Loucy (cell line): ENCODE measurements around the gene JPT2.
A peak's percentile ranks its signal among the peaks of the same experiment; 100 is the strongest.

Source experiments
- H2AFZ ChIP-seq: fragments of 200-600 bp; sonication (generic); 2 replicates; pipeline ENCODE4 v1.6.0; 2016; ENCODE audit warnings: antibody characterized with exemption, mild to moderate bottlenecking, low read length, moderate library complexity
- H3F3A ChIP-seq: fragments of 200-600 bp; 2 replicates; pipeline ENCODE4 v1.6.0; 2016; ENCODE audit warnings: antibody characterized with exemption, low read depth, mild to moderate bottlenecking
- H3K27me3 ChIP-seq: fragments of 200-600 bp; sonication (generic); 2 replicates; pipeline ENCODE4 v1.6.1; 2014; ENCODE audit warnings: low read length, mild to moderate bottlenecking; ENCODE audit not compliant: insufficient read depth, poor library complexity, severe bottlenecking
- H3K36me3 ChIP-seq: fragments of 200-600 bp; sonication (generic); 2 replicates; pipeline ENCODE4 v1.6.1; 2016; ENCODE audit warnings: low read length; ENCODE audit not compliant: insufficient read depth
- H3K4me1 ChIP-seq: fragments of 200-600 bp; sonication (generic); 2 replicates; pipeline ENCODE4 v1.5.1; 2014; ENCODE audit warnings: low read length, mild to moderate bottlenecking; ENCODE audit not compliant: insufficient read depth, poor library complexity, severe bottlenecking
- H3K4me2 ChIP-seq: fragments of 200-600 bp; sonication (generic); 2 replicates; pipeline ENCODE4 v1.6.0; 2014; ENCODE audit warnings: antibody characterized with exemption, low read length, low read depth, mild to moderate bottlenecking; ENCODE audit not compliant: poor library complexity, severe bottlenecking
- H3K4me3 ChIP-seq: fragments of 200-600 bp; sonication (generic); 2 replicates; pipeline ENCODE4 v1.5.1; 2014; ENCODE audit warnings: low read length, mild to moderate bottlenecking, mixed read lengths; ENCODE audit not compliant: poor library complexity, severe bottlenecking
- H3K79me2 ChIP-seq: fragments of 200-600 bp; sonication (generic); 2 replicates; pipeline ENCODE4 v1.6.1; 2014; ENCODE audit warnings: low read length; ENCODE audit not compliant: insufficient read depth
- H3K9ac ChIP-seq: fragments of 200-600 bp; sonication (generic); 2 replicates; pipeline ENCODE4 v1.6.0; 2014; ENCODE audit warnings: mild to moderate bottlenecking, low read depth, low read length, moderate library complexity; ENCODE audit not compliant: poor library complexity, severe bottlenecking
- H3K9me2 ChIP-seq: fragments of 200-600 bp; sonication (generic); replicated peaks from 2 replicates; pipeline ENCODE4 v1.6.1; 2016; ENCODE audit warnings: low read depth, low read length, mixed read lengths
- H3K9me3 ChIP-seq: fragments of 200-600 bp; sonication (generic); 2 replicates; pipeline ENCODE4 v1.6.1; 2014; ENCODE audit warnings: mild to moderate bottlenecking, antibody characterized with exemption, low read length, low read depth; ENCODE audit not compliant: insufficient read depth
- H4K20me1 ChIP-seq: fragments of 200-600 bp; sonication (generic); 2 replicates; pipeline ENCODE4 v1.6.0; 2014; ENCODE audit warnings: antibody characterized with exemption, low read length, mild to moderate bottlenecking; ENCODE audit not compliant: insufficient read depth, poor library complexity, severe bottlenecking
- EZH2phosphoT487 ChIP-seq: fragments of 200-600 bp; IDR thresholded peaks from 2 replicates; pipeline ENCODE4 v1.6.1; 2018; ENCODE audit warnings: antibody characterized with exemption, mild to moderate bottlenecking, moderate library complexity, borderline replicate concordance
- TF ChIP-seq, protein P1 (sequence below): fragments of 200-600 bp; sonication (generic); conservative IDR thresholded peaks from 2 replicates; pipeline ENCODE4 v1.5.1; 2014; ENCODE audit warnings: mild to moderate bottlenecking, antibody characterized with exemption, low read length

JPT2 gene

DNA sequence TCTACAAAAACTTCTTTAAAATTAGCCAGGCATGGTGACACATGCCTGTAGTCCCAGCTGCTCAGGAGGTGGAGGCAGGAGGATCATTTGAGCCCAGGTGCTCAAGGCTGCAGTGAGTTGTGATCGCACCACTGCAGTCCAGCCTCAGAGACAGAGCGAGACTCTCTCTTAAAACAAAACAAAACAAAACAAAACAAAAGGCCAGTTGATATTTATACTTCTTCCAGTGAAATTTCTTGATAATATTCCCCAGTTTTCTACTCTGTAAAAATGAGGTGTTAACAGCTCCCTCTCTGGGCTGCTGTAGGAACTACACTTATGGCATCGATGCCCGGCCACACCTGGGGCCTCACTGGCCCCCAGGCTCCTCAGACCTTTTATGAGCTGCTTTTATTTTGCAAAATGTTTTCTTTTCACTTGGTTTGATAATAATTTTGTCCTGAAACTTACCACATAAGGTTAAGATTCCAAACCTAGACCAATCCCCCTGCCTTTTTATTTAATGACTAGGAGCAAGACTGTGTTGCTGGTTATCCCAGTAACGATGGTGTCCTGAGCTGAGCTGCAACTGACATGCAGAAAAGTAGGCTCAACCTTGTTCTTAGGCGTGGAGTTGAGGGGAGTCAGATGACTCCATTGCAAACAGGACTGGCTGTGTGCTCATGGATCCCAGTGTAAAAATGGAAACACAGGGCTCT, 45.5 kb downstream of the JPT2 start:
- H4K20me1 ChIP-seq, result no peaks in the 10 kb centered on the region
- H3K9ac ChIP-seq, result no peak overlapping the region
- TF ChIP-seq, protein P1, sequence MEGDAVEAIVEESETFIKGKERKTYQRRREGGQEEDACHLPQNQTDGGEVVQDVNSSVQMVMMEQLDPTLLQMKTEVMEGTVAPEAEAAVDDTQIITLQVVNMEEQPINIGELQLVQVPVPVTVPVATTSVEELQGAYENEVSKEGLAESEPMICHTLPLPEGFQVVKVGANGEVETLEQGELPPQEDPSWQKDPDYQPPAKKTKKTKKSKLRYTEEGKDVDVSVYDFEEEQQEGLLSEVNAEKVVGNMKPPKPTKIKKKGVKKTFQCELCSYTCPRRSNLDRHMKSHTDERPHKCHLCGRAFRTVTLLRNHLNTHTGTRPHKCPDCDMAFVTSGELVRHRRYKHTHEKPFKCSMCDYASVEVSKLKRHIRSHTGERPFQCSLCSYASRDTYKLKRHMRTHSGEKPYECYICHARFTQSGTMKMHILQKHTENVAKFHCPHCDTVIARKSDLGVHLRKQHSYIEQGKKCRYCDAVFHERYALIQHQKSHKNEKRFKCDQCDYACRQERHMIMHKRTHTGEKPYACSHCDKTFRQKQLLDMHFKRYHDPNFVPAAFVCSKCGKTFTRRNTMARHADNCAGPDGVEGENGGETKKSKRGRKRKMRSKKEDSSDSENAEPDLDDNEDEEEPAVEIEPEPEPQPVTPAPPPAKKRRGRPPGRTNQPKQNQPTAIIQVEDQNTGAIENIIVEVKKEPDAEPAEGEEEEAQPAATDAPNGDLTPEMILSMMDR, result peak; percentile 63
- no peak for TF ChIP-seq EZH2phosphoT487
- no peaks in the 10 kb centered on the region for H3K9me2 ChIP-seq
- H3F3A ChIP-seq, result no peaks in the 10 kb centered on the region
- peaks cover 4% of the 10 kb centered on the region for H3K4me1 ChIP-seq
- H3K4me2 ChIP-seq, result no peak overlapping the region
- H3K27me3 ChIP-seq, result no peaks in the 10 kb centered on the region
- H2AFZ ChIP-seq, result no peak overlapping the region
- H3K9me3 ChIP-seq, result no peaks in the 10 kb centered on the region
- H3K4me3 ChIP-seq, result no peak overlapping the region
- H3K79me2 ChIP-seq, result peaks cover 4% of the 10 kb centered on the region; the same call in 1 of the 2 replicates
- peaks cover 4% of the 10 kb centered on the region; the same call in 1 of the 2 replicates for H3K36me3 ChIP-seq

DNA sequence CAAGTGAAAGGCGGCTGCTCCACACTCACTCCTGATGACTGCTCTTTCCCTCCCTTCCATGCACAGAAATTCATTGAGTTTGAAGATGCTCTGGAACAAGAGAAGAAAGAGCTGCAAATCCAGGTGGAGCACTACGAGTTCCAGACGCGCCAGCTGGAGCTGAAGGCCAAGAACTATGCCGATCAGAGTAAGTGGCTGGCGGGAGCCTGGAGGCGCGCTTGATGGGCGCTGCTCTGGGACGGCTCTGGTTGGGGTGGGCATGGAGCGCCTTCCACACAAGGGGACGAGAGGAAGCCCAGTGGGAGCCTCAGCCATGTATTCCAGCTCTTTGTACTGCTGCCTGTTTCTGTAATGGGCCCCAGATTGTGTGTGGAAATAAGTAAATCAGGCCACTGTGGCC, 46.4 kb downstream of the JPT2 start:
- no peak overlapping the region for H3K4me2 ChIP-seq

DNA sequence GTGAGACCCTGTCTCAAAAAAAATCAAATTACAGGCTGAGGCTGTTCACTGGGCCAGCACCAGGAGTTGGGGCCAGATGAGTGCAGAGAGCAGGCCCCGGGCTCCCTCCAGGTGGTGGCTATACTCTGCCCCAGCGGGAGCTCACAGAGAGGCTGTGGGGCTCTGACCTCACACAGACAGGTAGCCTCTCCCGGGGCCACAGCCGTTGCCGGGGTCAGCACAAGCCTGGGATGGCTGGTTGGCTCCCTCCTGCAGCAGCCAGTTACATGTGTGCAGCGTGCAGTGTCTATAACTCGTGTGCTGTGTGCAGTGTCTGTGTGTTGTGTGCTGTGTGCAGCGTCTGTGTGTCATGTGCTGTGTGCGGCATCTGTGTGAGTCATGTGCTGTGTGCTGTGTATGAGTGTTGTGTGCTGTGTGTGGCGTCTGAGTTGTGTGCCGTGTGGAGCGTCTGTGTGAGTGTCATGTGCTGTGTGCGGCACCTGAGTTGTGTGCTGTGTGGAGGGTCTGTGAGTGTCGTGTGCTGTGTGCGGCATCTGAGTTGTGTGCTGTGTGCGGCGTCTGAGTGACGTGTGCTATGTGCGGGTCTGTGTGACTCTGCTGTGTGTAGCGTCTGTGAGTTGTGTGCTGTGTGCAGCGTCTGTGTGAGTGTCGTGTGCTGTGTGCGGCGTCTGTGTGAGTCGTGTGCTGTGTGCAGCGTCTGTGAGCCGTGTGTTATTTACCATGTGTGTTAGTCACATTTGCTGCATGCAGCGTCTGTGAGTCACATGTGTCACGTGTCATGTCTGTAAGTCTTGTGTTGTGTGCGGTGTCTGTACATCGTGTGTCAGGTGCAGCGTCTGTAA, 48.8 kb downstream of the JPT2 start:
- Histone ChIP-seq H3K9me3 (no peaks in the 10 kb centered on the region), H3K4me3 (no peak overlapping the region), H4K20me1 (no peaks in the 10 kb centered on the region), H3F3A (no peaks in the 10 kb centered on the region), H3K9ac (no peak overlapping the region), H3K36me3 (peaks cover 4% of the 10 kb centered on the region; the same call in 1 of the 2 replicates), H3K9me2 (no peaks in the 10 kb centered on the region), H3K4me2 (no peak overlapping the region), H3K79me2 (peaks cover 4% of the 10 kb centered on the region; the same call in 1 of the 2 replicates), H3K4me1 (peaks cover 4% of the 10 kb centered on the region), H3K27me3 (no peaks in the 10 kb centered on the region), H2AFZ (no peak overlapping the region)
- TF ChIP-seq, protein P1, result no peak
- TF ChIP-seq EZH2phosphoT487, result no peak

More for the DNA sequence above, 46.4 kb downstream of the JPT2 start:
- Histone ChIP-seq H3K9ac (no peak overlapping the region), H3K27me3 (no peaks in the 10 kb centered on the region), H2AFZ (no peak overlapping the region), H3K4me1 (peaks cover 4% of the 10 kb centered on the region), H3K79me2 (peaks cover 4% of the 10 kb centered on the region; the same call in 1 of the 2 replicates), H3K9me2 (no peaks in the 10 kb centered on the region), H3K4me3 (no peak overlapping the region), H3F3A (no peaks in the 10 kb centered on the region), H3K9me3 (no peaks in the 10 kb centered on the region), H3K36me3 (peaks cover 4% of the 10 kb centered on the region; the same call in 1 of the 2 replicates), H4K20me1 (no peaks in the 10 kb centered on the region)
- TF ChIP-seq EZH2phosphoT487, result no peak
- TF ChIP-seq, protein P1, result no peak
